HEK293 (cell line): Measurements from ENCODE around the gene WLS.

ENCODE experiments used
- ZNF274 ChIP-seq, 2 experiments: fragments of 200-500 bp in 1 of 2; fragments of 450-650 bp in 1 of 2; sonication (Bioruptor generic) in 1 of 2; formaldehyde crosslinking in 1 of 2; IDR thresholded peaks; 2 replicates each; pipeline versions ENCODE4 v1.5.1 to v1.6.1; 2014 to 2016; ENCODE audit warnings: borderline replicate concordance in 1 of 2, inconsistent platforms in 1 of 2, low read length in 1 of 2, missing biosample characterization in 1 of 2, missing genetic modification characterization in 1 of 2
- ZNF423 ChIP-seq: fragments of 450-650 bp; formaldehyde crosslinking; IDR thresholded peaks from 2 replicates; pipeline ENCODE4 v1.5.1; 2016; ENCODE audit warnings: missing biosample characterization, missing genetic modification characterization
- TF ChIP-seq, protein P1 (sequence below): fragments of 450-650 bp; formaldehyde crosslinking; IDR thresholded peaks from 2 replicates; pipeline ENCODE4 v1.5.1; 2016; ENCODE audit warnings: missing biosample characterization, missing genetic modification characterization
- TF ChIP-seq, protein P2 (sequence below): fragments of 450-650 bp; formaldehyde crosslinking; IDR thresholded peaks from 2 replicates; pipeline ENCODE4 v1.5.1; 2016; ENCODE audit warnings: missing biosample characterization, missing genetic modification characterization

DNA sequence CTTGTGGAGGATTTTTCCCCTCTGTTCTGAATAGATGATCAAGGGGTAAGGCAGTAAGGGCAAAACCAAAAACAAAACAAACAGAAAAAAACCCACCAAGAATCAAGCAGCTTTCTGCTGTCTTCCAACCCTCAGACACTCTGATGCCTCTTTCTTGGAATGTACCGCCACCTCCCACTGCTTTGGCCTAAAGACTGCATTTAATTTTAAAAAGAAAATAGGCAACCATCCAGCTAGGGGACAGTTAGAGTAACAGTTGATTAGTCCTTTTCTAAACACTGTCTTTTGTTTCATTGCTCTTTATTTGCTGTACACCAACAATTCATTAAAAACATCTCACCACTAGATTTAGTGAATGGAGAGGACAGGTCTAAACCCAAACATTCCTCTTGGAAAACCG lies 21.5 kb downstream of the WLS start:
- TF ChIP-seq, protein P1, sequence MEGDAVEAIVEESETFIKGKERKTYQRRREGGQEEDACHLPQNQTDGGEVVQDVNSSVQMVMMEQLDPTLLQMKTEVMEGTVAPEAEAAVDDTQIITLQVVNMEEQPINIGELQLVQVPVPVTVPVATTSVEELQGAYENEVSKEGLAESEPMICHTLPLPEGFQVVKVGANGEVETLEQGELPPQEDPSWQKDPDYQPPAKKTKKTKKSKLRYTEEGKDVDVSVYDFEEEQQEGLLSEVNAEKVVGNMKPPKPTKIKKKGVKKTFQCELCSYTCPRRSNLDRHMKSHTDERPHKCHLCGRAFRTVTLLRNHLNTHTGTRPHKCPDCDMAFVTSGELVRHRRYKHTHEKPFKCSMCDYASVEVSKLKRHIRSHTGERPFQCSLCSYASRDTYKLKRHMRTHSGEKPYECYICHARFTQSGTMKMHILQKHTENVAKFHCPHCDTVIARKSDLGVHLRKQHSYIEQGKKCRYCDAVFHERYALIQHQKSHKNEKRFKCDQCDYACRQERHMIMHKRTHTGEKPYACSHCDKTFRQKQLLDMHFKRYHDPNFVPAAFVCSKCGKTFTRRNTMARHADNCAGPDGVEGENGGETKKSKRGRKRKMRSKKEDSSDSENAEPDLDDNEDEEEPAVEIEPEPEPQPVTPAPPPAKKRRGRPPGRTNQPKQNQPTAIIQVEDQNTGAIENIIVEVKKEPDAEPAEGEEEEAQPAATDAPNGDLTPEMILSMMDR (tag by site-specific recombination), result no peak
- TF ChIP-seq ZNF274 (IDR thresholded peaks at IDR 0.05; ENCODE audit: low read length) (no peak), ZNF274 (tag by site-specific recombination; IDR thresholded peaks at IDR 0.05; ENCODE audit: borderline replicate concordance) (no peak), ZNF423 (no peak)
- TF ChIP-seq, protein P2, sequence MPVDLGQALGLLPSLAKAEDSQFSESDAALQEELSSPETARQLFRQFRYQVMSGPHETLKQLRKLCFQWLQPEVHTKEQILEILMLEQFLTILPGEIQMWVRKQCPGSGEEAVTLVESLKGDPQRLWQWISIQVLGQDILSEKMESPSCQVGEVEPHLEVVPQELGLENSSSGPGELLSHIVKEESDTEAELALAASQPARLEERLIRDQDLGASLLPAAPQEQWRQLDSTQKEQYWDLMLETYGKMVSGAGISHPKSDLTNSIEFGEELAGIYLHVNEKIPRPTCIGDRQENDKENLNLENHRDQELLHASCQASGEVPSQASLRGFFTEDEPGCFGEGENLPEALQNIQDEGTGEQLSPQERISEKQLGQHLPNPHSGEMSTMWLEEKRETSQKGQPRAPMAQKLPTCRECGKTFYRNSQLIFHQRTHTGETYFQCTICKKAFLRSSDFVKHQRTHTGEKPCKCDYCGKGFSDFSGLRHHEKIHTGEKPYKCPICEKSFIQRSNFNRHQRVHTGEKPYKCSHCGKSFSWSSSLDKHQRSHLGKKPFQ (tag by site-specific recombination), result no peak
